Adrenal gland (tissue), 5 donors: ENCODE data around the gene INTS15.

ENCODE experiments used
- POLR2A ChIP-seq, 2 donors: fragments of 450-650 bp; IDR thresholded peaks; one replicate each; pipeline ENCODE4 v1.6.1; 2017; ENCODE audit warnings: antibody characterized with exemption in 2 of 2, mild to moderate bottlenecking in 2 of 2, moderate library complexity in 1 of 2
- TF ChIP-seq, protein P1 (sequence below), 6 experiments: fragments of 450-650 bp in 4 of 6; fragments of 200-600 bp in 2 of 6; sonication (generic) in 1 of 6; IDR thresholded peaks; 1 replicate in 5 of 6; 2 replicates in 1 of 6; pipeline versions ENCODE4 v1.5.1 to v1.8.0; 2016 to 2021; ENCODE audit warnings: antibody characterized with exemption in 6 of 6, mild to moderate bottlenecking in 2 of 6, moderate library complexity in 1 of 6
- donor health status: DM: no; HTN: no; CAD: no.

- TF ChIP-seq, protein P1, sequence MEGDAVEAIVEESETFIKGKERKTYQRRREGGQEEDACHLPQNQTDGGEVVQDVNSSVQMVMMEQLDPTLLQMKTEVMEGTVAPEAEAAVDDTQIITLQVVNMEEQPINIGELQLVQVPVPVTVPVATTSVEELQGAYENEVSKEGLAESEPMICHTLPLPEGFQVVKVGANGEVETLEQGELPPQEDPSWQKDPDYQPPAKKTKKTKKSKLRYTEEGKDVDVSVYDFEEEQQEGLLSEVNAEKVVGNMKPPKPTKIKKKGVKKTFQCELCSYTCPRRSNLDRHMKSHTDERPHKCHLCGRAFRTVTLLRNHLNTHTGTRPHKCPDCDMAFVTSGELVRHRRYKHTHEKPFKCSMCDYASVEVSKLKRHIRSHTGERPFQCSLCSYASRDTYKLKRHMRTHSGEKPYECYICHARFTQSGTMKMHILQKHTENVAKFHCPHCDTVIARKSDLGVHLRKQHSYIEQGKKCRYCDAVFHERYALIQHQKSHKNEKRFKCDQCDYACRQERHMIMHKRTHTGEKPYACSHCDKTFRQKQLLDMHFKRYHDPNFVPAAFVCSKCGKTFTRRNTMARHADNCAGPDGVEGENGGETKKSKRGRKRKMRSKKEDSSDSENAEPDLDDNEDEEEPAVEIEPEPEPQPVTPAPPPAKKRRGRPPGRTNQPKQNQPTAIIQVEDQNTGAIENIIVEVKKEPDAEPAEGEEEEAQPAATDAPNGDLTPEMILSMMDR (IDR thresholded peaks at IDR 0.05): no peak
- no peak for TF ChIP-seq POLR2A (IDR thresholded peaks at IDR 0.05)
These were observed 19.0 kb downstream of the INTS15 start for GRCh38 chr7:6608794-6609193.
